ENCODE measurements around the gene ERGIC2.

ERGIC2 gene

GRCh38 chr12:29374913-29375312 lies 6.1 kb downstream of the ERGIC2 start:
- no peak for DNase-seq (ENCODE audit: low spot score)

- DNase-seq (ENCODE audit: low spot score): no peak
Observed at GRCh38 chr12:29374012-29374411, 7.0 kb downstream of the ERGIC2 start.

GRCh38 chr12:29365091-29365490 lies 15.9 kb downstream of the ERGIC2 start:
- no peak for DNase-seq (ENCODE audit: low spot score)

- no peak for DNase-seq (ENCODE audit: low spot score)
Observed at GRCh38 chr12:29354954-29355353, 26.0 kb downstream of the ERGIC2 start.

- DNase-seq (ENCODE audit: low spot score): peak; percentile 12
Observed at GRCh38 chr12:29350080-29350479, 30.9 kb downstream of the ERGIC2 start.

GRCh38 chr12:29346769-29347421 lies 34.1 kb downstream of the ERGIC2 start:
- no peak for DNase-seq (ENCODE audit: low spot score)

GRCh38 chr12:29343022-29343799 lies 37.8 kb downstream of the ERGIC2 start:
- no peak for DNase-seq (ENCODE audit: low spot score)

GRCh38 chr12:29337325-29337724 lies 43.6 kb downstream of the ERGIC2 start:
- DNase-seq (ENCODE audit: low spot score): no peak

- no peak for DNase-seq (ENCODE audit: low spot score)
Observed at GRCh38 chr12:29334937-29335336, 46.0 kb downstream of the ERGIC2 start.

- DNase-seq (ENCODE audit: low spot score): no peak
Observed at GRCh38 chr12:29333178-29333577, 47.8 kb downstream of the ERGIC2 start.

GRCh38 chr12:29329411-29329810 lies 51.6 kb downstream of the ERGIC2 start:
- no peak for DNase-seq (ENCODE audit: low spot score)

GRCh38 chr12:29322157-29322556 lies 58.8 kb downstream of the ERGIC2 start:
- no peak for DNase-seq (ENCODE audit: low spot score)

GRCh38 chr12:29320295-29321085 lies 60.5 kb downstream of the ERGIC2 start:
- DNase-seq (ENCODE audit: low spot score): no peak

- peak; percentile 96 for DNase-seq (ENCODE audit: low spot score)
Observed at GRCh38 chr12:29317556-29318363, 63.2 kb downstream of the ERGIC2 start.

GRCh38 chr12:29316752-29317151 lies 64.2 kb downstream of the ERGIC2 start:
- peak; percentile 26 for DNase-seq (ENCODE audit: low spot score)

GRCh38 chr12:29314416-29314815 lies 66.6 kb downstream of the ERGIC2 start:
- peak; percentile 69 for DNase-seq (ENCODE audit: low spot score)

GRCh38 chr12:29310899-29311298 lies 70.1 kb downstream of the ERGIC2 start:
- DNase-seq (ENCODE audit: low spot score): no peak

GRCh38 chr12:29309320-29309902 lies 71.6 kb downstream of the ERGIC2 start:
- DNase-seq (ENCODE audit: low spot score): peak; percentile 46

GRCh38 chr12:29306682-29307081 lies 74.3 kb downstream of the ERGIC2 start:
- DNase-seq (ENCODE audit: low spot score): no peak

GRCh38 chr12:29306266-29306665 lies 74.7 kb downstream of the ERGIC2 start:
- no peak for DNase-seq (ENCODE audit: low spot score)

- no peak for DNase-seq (ENCODE audit: low spot score)
Observed at GRCh38 chr12:29304388-29304787, 76.6 kb downstream of the ERGIC2 start.

GRCh38 chr12:29301114-29301513 lies 79.9 kb downstream of the ERGIC2 start:
- DNase-seq (ENCODE audit: low spot score): no peak
